ENCODE results near the gene RSRC1.

The RSRC1 gene

GRCh38 chr3:158128755-158129154, 18.9 kb downstream of the RSRC1 start:
- Histone ChIP-seq H3K4me1 (peaks cover 3% of the 10 kb centered on the region; the same call in 1 of the 2 replicates), H3K4me3 (ENCODE audit: low read depth, low read length) (no peak overlapping the region), H3K27me3 (no peaks in the 10 kb centered on the region), H3K9me3 (no peaks in the 10 kb centered on the region), H3K36me3 (peaks cover 33% of the 10 kb centered on the region)
- TF ChIP-seq CTCF (IDR thresholded peaks at IDR 0.05; ENCODE audit: low read depth, low read length) = no peak
- no peak for DNase-seq

- DNase-seq = no peak
- Histone ChIP-seq H3K4me1 (peaks cover 3% of the 10 kb centered on the region; the same call in 1 of the 2 replicates), H3K36me3 (peaks cover 15% of the 10 kb centered on the region), H3K27me3 (no peaks in the 10 kb centered on the region), H3K9me3 (no peaks in the 10 kb centered on the region), H3K4me3 (ENCODE audit: low read depth, low read length) (no peak overlapping the region)
- no peak for TF ChIP-seq CTCF (IDR thresholded peaks at IDR 0.05; ENCODE audit: low read depth, low read length)
Observed at GRCh38 chr3:158134363-158134762, 24.5 kb downstream of the RSRC1 start.

- H3K4me1 ChIP-seq = no peaks in the 10 kb centered on the region
- no peaks in the 10 kb centered on the region for H3K9me3 ChIP-seq
- no peaks in the 10 kb centered on the region for H3K27me3 ChIP-seq
- H3K4me3 ChIP-seq (ENCODE audit: low read depth, low read length) = no peak overlapping the region
- H3K36me3 ChIP-seq = peaks cover 9% of the 10 kb centered on the region
- DNase-seq = no peak
- no peak for TF ChIP-seq CTCF (IDR thresholded peaks at IDR 0.05; ENCODE audit: low read depth, low read length)
Observed at GRCh38 chr3:158140396-158140795, 30.5 kb downstream of the RSRC1 start.

GRCh38 chr3:158148218-158148617, 38.3 kb downstream of the RSRC1 start:
- H3K4me1 ChIP-seq = peaks cover 2% of the 10 kb centered on the region; the same call in 1 of the 2 replicates
- DNase-seq = no peak
- H3K27me3 ChIP-seq = no peaks in the 10 kb centered on the region
- no peak for TF ChIP-seq CTCF (IDR thresholded peaks at IDR 0.05; ENCODE audit: low read depth, low read length)
- no peak overlapping the region for H3K4me3 ChIP-seq (ENCODE audit: low read depth, low read length)
- no peaks in the 10 kb centered on the region for H3K9me3 ChIP-seq
- peaks cover 5% of the 10 kb centered on the region; the same call in 1 of the 2 replicates for H3K36me3 ChIP-seq

GRCh38 chr3:158152186-158152585, 42.3 kb downstream of the RSRC1 start:
- no peak for DNase-seq

More at GRCh38 chr3:158152186-158152585, 42.3 kb downstream of the RSRC1 start:
- TF ChIP-seq CTCF (IDR thresholded peaks at IDR 0.05; ENCODE audit: low read depth, low read length) = no peak
- Histone ChIP-seq H3K4me1 (peaks cover 2% of the 10 kb centered on the region; the same call in 1 of the 2 replicates), H3K4me3 (ENCODE audit: low read depth, low read length) (no peak overlapping the region), H3K27me3 (no peaks in the 10 kb centered on the region), H3K9me3 (no peaks in the 10 kb centered on the region), H3K36me3 (peaks cover 5% of the 10 kb centered on the region; the same call in 1 of the 2 replicates)
